Right ventricle myocardium superior (tissue), 1 donor: ENCODE measurements around the gene PGA5. TPM values are rescaled to one million over a fixed set of nuclear protein-coding genes. Genes with fewer than 3 reads are reported as not detected.
A peak's percentile ranks its signal among the peaks of the same experiment; 100 is the strongest.
"Not testable (repeated sequence)": the region's sequence is repeated elsewhere in the genome, so short reads cannot be mapped to it uniquely, and the experiment has no call there.

Experiments used
- ATAC-seq: fragments of 200-7000 bp; cut with Tn5 transposase; one replicate; pipeline ENCODE4 v1.9.1; 2020; ENCODE audit warnings: mild to moderate bottlenecking; ENCODE audit not compliant: poor library complexity
- DNase-seq: peaks from one replicate; pipeline ENCODE4 v3.0.0-alpha.2; 2020
- intact Hi-C: fragments of 100-400 bp; cut with DNase I; formaldehyde crosslinking; loops from one replicate; pipeline ENCODE4 v1.11.2; 2022
- total RNA-seq: library from RNA; stranded (reverse); fragmentation: NEBNext Ultra II Directional; extraction: Animal tissue kit (Norgen Biotek cat#: 25700); gene quantifications from one replicate; pipeline ENCODE4 v1.2.1, GENCODE V29; 2021
- donor health status: DM: no; HTN: yes; CAD: no; lungs with severe emphysema.

The PGA5 gene
- total RNA-seq, 1 donor from 2014 or later = not detected

GRCh38 chr11:61219016-61219415 lies 22.0 kb upstream of the PGA5 start:
- intact Hi-C loops, ATAC-seq, DNase-seq: not testable (repeated sequence)

- DNase-seq, intact Hi-C loops, ATAC-seq: not testable (repeated sequence)
These were observed 18.9 kb upstream of the PGA5 start, which contains the start of gene PGA4 for GRCh38 chr11:61222047-61222446. Gene PGA4 (plus strand): TSS chr11:61222347. CDS start chr11:61222401, 54 bp downstream.

- intact Hi-C loops, DNase-seq: not testable (repeated sequence)
- peak; percentile 69 for ATAC-seq
These were observed 18.3 kb upstream of the PGA5 start for GRCh38 chr11:61222692-61223091.

DNA sequence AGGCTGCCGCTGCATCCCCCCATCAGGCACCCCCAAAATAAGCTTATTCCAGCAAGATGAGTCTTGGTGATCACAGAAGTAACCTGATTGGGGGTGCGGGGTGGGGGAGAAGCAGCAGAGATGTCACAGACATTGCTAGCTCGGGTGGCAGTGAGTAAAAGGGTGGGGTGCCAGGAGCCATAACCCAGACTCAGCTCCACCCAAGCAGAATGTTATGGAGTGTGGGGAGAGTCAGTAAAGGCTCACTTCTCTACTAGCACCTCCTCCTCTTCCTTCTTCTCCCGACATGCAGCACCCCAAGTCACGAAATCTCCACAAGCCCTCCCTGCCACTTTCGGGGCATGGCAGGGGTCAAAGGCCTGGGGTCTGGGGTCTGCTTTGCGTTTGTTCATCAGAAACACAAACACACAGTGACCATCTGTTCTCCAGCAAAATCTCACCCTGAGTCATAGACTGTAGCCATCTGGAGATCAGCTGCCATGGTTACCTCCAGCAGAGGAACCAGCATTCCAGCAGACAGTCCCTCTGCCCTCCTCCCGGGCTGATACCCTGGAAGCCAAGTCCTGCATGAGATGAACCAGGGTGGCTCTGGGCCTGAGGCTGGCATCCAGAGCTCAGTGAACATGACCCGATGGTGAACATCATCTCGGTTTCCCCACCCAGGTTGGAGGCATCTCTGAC lies 14.4 kb upstream of the PGA5 start:
- DNase-seq, ATAC-seq, intact Hi-C loops: not testable (repeated sequence)

DNA sequence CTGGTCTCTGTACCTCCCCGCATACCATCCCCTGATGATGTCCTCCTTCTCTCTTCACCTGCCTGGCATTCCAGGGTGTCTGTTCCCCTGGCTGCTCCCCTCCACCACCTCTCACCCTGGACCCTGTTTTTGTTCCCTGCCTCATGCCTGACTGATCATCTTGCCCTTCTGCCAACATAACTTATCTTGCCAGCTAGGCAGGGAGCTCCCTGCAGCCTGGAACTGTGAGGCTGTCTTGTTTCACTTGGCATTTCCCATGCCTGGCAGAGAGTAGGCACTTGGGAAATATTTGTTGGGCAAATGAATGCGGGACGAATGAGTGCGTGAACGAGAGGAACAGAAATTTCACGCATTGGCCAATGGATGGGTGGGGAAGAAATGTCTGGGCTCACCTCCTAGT lies 11.5 kb upstream of the PGA5 start:
- ATAC-seq = peak; percentile 39
- DNase-seq, intact Hi-C loops: not testable (repeated sequence)

DNA sequence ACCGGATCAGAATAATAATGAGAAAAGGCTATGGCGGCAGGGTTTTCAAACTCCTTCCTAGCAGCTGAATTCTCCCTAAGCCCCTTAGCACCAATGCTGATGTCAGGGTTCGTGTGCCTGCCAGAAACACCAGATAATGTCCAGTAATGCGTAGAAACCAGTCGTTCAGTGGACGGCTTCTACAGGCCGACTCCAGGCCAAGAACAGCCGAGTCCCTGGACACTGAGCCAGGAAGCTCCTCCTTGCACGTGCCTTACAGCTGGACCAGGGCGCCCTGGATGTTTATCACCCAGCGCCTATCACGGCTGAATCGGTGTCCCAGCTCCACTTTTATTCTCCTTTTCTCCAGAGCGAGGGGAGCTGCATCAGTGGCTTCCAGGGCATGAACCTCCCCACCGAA lies 9.9 kb upstream of the PGA5 start:
- DNase-seq, intact Hi-C loops: not testable (repeated sequence)
- peak; percentile 77 for ATAC-seq

DNA sequence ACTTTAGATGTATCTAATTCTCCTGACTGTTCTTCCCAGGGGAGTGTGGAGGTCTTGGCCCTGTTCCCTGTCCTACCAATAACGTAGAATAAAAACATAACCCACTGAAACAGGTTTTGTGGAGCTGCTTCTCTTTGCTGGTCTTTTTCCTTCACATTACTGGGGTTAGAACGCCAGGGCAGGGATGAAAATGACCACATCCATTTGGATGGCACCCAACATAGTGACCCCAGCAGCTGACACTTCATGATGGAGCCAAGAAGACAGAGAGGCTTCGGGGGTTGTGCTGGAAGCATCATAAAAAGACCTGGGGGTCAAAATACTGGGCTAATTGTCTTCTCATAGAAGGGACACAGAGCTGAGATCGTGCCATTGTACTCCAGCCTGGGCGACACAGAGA lies 9.4 kb upstream of the PGA5 start:
- intact Hi-C loops, ATAC-seq, DNase-seq: not testable (repeated sequence)

- ATAC-seq, intact Hi-C loops, DNase-seq: not testable (repeated sequence)
These were observed 8.3 kb upstream of the PGA5 start for GRCh38 chr11:61232548-61233145.

DNA sequence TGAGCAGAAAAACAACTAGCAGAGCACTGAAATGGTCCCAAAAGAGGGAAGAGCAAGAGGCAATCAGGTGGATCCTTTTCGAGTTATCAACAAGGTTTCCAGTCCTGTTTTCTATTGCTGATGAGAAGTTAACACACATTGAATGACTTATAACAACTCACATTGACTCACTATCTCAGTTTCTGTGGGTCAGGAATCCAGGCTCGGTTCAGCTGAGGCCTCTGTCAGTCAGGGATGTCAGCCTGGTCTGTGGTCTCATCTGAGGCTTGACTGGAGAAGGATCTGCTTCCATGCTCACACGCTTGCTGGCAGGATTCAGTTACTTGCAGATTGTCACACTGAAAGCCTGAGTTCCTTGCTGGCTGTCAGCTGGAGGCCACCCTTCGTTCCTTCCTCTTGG lies 3.8 kb upstream of the PGA5 start:
- ATAC-seq, DNase-seq, intact Hi-C loops: not testable (repeated sequence)

DNA sequence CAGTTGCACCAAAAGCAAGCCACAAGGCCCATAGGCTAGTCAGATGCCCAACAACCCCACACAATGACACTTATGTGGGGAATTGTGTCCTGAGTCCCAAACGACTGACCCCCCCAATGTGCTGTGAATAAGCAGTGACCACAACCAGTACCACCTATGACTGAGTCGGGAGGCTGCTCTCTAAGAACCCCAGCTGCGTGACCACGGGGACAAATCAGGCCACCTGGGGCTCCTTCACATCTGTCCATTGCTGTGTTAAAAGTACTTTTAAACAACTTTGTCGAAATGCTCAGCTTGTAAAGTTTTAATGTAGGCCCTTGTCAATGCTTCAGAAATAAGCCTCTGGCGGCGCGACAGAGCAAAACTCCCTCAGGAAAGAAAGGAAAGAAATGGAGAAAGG lies 687 bp upstream of the PGA5 start:
- intact Hi-C loops, ATAC-seq, DNase-seq: not testable (repeated sequence)

DNA sequence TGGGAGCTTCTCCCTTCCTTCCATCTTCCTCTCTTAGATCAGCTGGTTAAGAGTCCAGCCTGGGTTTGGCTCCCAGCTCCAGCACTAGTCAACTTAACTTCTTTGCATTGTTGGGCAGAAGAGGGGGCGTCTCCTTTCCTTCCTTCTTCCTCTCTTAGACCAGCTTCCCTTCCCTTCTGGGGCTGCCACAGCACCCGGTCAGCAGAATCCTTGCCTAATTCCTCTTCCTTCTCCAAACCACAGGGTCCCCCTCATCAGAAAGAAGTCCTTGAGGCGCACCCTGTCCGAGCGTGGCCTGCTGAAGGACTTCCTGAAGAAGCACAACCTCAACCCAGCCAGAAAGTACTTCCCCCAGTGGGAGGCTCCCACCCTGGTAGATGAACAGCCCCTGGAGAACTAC lies 551 bp downstream of the PGA5 start:
- DNase-seq, intact Hi-C loops: not testable (repeated sequence)
- peak; percentile 60 for ATAC-seq

DNA sequence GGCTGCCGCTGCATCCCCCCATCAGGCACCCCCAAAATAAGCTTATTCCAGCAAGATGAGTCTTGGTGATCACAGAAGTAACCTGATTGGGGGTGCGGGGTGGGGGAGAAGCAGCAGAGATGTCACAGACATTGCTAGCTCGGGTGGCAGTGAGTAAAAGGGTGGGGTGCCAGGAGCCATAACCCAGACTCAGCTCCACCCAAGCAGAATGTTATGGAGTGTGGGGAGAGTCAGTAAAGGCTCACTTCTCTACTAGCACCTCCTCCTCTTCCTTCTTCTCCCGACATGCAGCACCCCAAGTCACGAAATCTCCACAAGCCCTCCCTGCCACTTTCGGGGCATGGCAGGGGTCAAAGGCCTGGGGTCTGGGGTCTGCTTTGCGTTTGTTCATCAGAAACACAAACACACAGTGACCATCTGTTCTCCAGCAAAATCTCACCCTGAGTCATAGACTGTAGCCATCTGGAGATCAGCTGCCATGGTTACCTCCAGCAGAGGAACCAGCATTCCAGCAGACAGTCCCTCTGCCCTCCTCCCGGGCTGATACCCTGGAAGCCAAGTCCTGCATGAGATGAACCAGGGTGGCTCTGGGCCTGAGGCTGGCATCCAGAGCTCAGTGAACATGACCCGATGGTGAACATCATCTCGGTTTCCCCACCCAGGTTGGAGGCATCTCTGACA lies 4.4 kb downstream of the PGA5 start:
- ATAC-seq, intact Hi-C loops, DNase-seq: not testable (repeated sequence)

DNA sequence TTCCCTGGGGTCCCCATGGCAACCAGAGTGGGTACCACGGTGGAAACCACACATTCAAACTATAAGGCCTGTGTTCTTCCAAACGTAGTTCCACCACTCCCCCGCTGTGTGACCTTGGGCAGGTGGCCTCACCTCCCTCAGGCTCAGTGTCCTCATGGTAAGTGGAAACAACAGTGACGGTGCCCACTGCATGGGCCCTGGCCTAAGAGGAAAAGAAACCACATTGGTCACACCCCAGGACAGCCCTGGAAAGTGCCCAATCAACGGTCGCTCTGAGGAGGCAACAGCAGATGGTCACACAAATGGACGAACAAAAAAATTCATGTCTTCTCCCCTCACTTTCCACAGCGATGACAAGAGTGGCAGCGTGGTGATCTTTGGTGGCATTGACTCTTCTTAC lies 7.1 kb downstream of the PGA5 start:
- DNase-seq, intact Hi-C loops: not testable (repeated sequence)

GRCh38 chr11:61249201-61249600 lies 8.2 kb downstream of the PGA5 start:
- intact Hi-C loops, DNase-seq: not testable (repeated sequence)
- peak; percentile 45 for ATAC-seq

More for the DNA sequence above, 7.1 kb downstream of the PGA5 start:
- not testable (repeated sequence) for ATAC-seq

DNA sequence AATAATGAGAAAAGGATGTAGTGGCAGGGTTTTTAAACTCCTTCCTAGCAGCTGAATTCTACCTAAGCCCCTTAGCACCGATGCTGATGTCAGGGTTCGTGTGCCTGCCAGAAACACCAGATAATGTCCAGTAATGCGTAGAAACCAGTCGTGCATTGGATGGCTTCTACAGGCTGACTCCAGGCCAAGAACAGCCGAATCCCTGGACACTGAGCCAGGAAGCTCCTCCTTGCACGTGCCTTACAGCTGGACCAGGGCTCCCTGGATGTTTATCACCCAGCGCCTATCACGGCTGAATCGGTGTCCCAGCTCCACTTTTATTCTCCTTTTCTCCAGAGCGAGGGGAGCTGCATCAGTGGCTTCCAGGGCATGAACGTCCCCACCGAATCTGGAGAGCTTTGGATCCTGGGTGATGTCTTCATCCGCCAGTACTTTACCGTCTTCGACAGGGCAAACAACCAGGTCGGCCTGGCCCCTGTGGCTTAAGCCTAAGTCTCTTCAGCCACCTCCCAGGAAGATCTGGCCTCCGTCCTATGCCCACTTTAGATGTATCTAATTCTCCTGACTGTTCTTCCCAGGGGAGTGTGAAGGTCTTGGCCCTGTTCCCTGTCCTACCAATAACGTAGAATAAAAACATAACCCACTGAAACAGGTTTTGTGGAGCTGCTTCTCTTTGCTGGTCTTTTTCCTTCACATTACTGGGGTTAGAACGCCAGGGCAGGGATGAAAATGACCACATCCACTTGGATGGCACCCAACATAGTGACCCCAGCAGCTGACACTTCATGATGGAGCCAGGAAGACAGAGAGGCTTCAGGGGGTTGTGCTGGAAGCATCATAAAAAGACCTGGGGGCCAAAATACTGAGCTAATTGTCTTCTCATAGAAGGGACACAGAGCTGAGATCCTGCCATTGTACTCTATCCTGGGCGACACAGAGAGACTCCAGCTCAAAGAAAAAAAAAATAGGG lies 10.1 kb downstream of the PGA5 start:
- DNase-seq (peak; percentile 76), ATAC-seq (peak; percentile 76)
- intact Hi-C loops = loop anchor here (10.0 kb wide), 1 partner anchor 134 kb away; no protein-coding TSS in a partner anchor

GRCh38 chr11:61252332-61252731 lies 11.4 kb downstream of the PGA5 start:
- intact Hi-C loops = loop anchor here (10.0 kb wide), 1 partner anchor 132 kb away; no protein-coding TSS in a partner anchor
- not testable (repeated sequence) for DNase-seq, ATAC-seq

GRCh38 chr11:61254403-61255025 lies 13.5 kb downstream of the PGA5 start:
- ATAC-seq = peak; percentile 52
- DNase-seq = peak; percentile 70
- intact Hi-C loops = loop anchor here (10.0 kb wide), 1 partner anchor 130 kb away; no protein-coding TSS in a partner anchor
